ENCODE measurements around the gene SEC16B.

- no peak for TF ChIP-seq L3MBTL2 (conservative IDR thresholded peaks at IDR 0.05)
- TF ChIP-seq SP1 (IDR thresholded peaks at IDR 0.05): no peak
Measured at GRCh38 chr1:177953549-177953948, 16.3 kb downstream of the SEC16B start.

Data from HEK293T (cell line).